ENCODE data around the gene BHLHE23.

Gene BHLHE23

GRCh38 chr20:63050406-63050805, 43.6 kb upstream of the BHLHE23 start:
- TF ChIP-seq NFIC (IDR thresholded peaks at IDR 0.05) (no peak), TAF1 (IDR thresholded peaks at IDR 0.05; ENCODE audit: low read depth) (no peak), TEAD4 (IDR thresholded peaks at IDR 0.05) (no peak), RAD21 (IDR thresholded peaks at IDR 0.05; ENCODE audit: low read depth) (no peak), CREB1 (IDR thresholded peaks at IDR 0.05; ENCODE audit: low read depth) (no peak), CEBPB (IDR thresholded peaks at IDR 0.05) (no peak), EGR1 (IDR thresholded peaks at IDR 0.05) (no peak), TCF12 (IDR thresholded peaks at IDR 0.05; ENCODE audit: low read depth) (no peak), FOXM1 (IDR thresholded peaks at IDR 0.05; ENCODE audit: borderline replicate concordance, low read depth) (no peak), ZBTB7A (IDR thresholded peaks at IDR 0.05; ENCODE audit: low read depth) (no peak), REST (IDR thresholded peaks at IDR 0.05; ENCODE audit: low read depth) (no peak), USF1 (IDR thresholded peaks at IDR 0.05) (no peak), MAX (IDR thresholded peaks at IDR 0.05) (no peak), EP300 (IDR thresholded peaks at IDR 0.05; ENCODE audit: borderline replicate concordance) (no peak), YY1 (IDR thresholded peaks at IDR 0.05; ENCODE audit: low read depth) (no peak)

GRCh38 chr20:63049561-63050221, 42.9 kb upstream of the BHLHE23 start:
- TF ChIP-seq REST (IDR thresholded peaks at IDR 0.05; ENCODE audit: low read depth) (no peak), TEAD4 (IDR thresholded peaks at IDR 0.05) (no peak), RAD21 (IDR thresholded peaks at IDR 0.05; ENCODE audit: low read depth) (no peak), MAX (IDR thresholded peaks at IDR 0.05) (no peak)

- TF ChIP-seq CEBPB (IDR thresholded peaks at IDR 0.05), result no peak
- TF ChIP-seq TCF12 (IDR thresholded peaks at IDR 0.05; ENCODE audit: low read depth), result no peak
- TF ChIP-seq REST (IDR thresholded peaks at IDR 0.05; ENCODE audit: low read depth), result no peak
- TF ChIP-seq CREB1 (IDR thresholded peaks at IDR 0.05; ENCODE audit: low read depth), result no peak
- TF ChIP-seq FOXM1 (IDR thresholded peaks at IDR 0.05; ENCODE audit: borderline replicate concordance, low read depth), result no peak
- TF ChIP-seq USF1 (IDR thresholded peaks at IDR 0.05), result no peak
- no peak for TF ChIP-seq TEAD4 (IDR thresholded peaks at IDR 0.05)
- no peak for TF ChIP-seq ZBTB7A (IDR thresholded peaks at IDR 0.05; ENCODE audit: low read depth)
- TF ChIP-seq TAF1 (IDR thresholded peaks at IDR 0.05; ENCODE audit: low read depth), result no peak
- no peak for TF ChIP-seq MAX (IDR thresholded peaks at IDR 0.05)
- TF ChIP-seq RAD21 (IDR thresholded peaks at IDR 0.05; ENCODE audit: low read depth), result no peak
- TF ChIP-seq EP300 (IDR thresholded peaks at IDR 0.05; ENCODE audit: borderline replicate concordance), result no peak
- TF ChIP-seq NFIC (IDR thresholded peaks at IDR 0.05), result no peak
- no peak for TF ChIP-seq EGR1 (IDR thresholded peaks at IDR 0.05)
- no peak for TF ChIP-seq YY1 (IDR thresholded peaks at IDR 0.05; ENCODE audit: low read depth)
These were observed 42.4 kb upstream of the BHLHE23 start for GRCh38 chr20:63049191-63049518.

- no peak for TF ChIP-seq REST (IDR thresholded peaks at IDR 0.05; ENCODE audit: low read depth)
- no peak for TF ChIP-seq TCF12 (IDR thresholded peaks at IDR 0.05; ENCODE audit: low read depth)
- TF ChIP-seq FOXM1 (IDR thresholded peaks at IDR 0.05; ENCODE audit: borderline replicate concordance, low read depth), result no peak
- TF ChIP-seq EP300 (IDR thresholded peaks at IDR 0.05; ENCODE audit: borderline replicate concordance), result no peak
- no peak for TF ChIP-seq USF1 (IDR thresholded peaks at IDR 0.05)
- no peak for TF ChIP-seq MAX (IDR thresholded peaks at IDR 0.05)
- TF ChIP-seq RAD21 (IDR thresholded peaks at IDR 0.05; ENCODE audit: low read depth), result no peak
- no peak for TF ChIP-seq NFIC (IDR thresholded peaks at IDR 0.05)
- no peak for TF ChIP-seq CREB1 (IDR thresholded peaks at IDR 0.05; ENCODE audit: low read depth)
- no peak for TF ChIP-seq CEBPB (IDR thresholded peaks at IDR 0.05)
- TF ChIP-seq YY1 (IDR thresholded peaks at IDR 0.05; ENCODE audit: low read depth), result no peak
- TF ChIP-seq ZBTB7A (IDR thresholded peaks at IDR 0.05; ENCODE audit: low read depth), result no peak
- TF ChIP-seq TAF1 (IDR thresholded peaks at IDR 0.05; ENCODE audit: low read depth), result no peak
- no peak for TF ChIP-seq EGR1 (IDR thresholded peaks at IDR 0.05)
- no peak for TF ChIP-seq TEAD4 (IDR thresholded peaks at IDR 0.05)
These were observed 41.9 kb upstream of the BHLHE23 start for GRCh38 chr20:63048516-63049190.
